NB4 (cell line): ENCODE results near the gene PTPRG.
A peak's percentile ranks its signal among the peaks of the same experiment; 100 is the strongest.

ENCODE experiments used
- DNase-seq: peaks from one replicate; pipeline ENCODE4 v3.0.0; 2010; ENCODE audit warnings: low read depth
- H3K4me3 ChIP-seq: one replicate; pipeline ENCODE4 v1.5.1; 2011; ENCODE audit warnings: mild to moderate bottlenecking, low read depth, low read length, moderate library complexity
- MYC ChIP-seq: IDR thresholded peaks from 2 replicates; pipeline ENCODE4 v1.6.1; 2011; ENCODE audit warnings: low read depth, low read length
- POLR2A ChIP-seq: IDR thresholded peaks from 2 replicates; pipeline ENCODE4 v1.6.1; 2011; ENCODE audit warnings: mild to moderate bottlenecking; ENCODE audit not compliant: insufficient read length; ENCODE audit errors: extremely low read depth
- TF ChIP-seq, protein P1 (sequence below): IDR thresholded peaks from 2 replicates; pipeline ENCODE4 v1.6.1; 2011; ENCODE audit warnings: low read depth, low read length
- TF ChIP-seq, protein P2 (sequence below): IDR thresholded peaks from one replicate; pipeline ENCODE4 v1.5.1; 2012; ENCODE audit warnings: low read depth, low read length

PTPRG gene

DNA sequence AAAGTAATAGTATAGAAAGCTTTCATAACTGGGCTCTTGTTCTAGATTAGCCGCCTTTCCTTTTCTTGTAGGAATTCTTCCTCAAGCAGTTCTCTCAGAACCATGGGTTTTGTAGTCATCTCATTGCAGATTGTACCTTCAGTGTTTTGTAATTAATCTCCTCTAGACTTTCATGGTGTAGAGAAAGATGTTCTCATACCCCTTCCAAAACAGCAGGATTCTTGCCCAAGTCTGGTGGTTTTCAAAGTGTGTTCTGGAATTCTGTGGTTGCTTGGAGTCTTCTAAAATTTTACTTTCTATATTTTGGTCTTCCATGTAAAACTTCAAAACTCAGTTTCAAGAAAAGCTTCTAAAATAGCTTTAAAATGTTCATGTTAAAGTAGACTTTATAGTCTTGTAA lies 293.8 kb downstream of the PTPRG start:
- DNase-seq = no peak
- no peak overlapping the region for H3K4me3 ChIP-seq
- no peak for TF ChIP-seq POLR2A
- TF ChIP-seq, protein P1, sequence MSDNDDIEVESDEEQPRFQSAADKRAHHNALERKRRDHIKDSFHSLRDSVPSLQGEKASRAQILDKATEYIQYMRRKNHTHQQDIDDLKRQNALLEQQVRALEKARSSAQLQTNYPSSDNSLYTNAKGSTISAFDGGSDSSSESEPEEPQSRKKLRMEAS = no peak

DNA sequence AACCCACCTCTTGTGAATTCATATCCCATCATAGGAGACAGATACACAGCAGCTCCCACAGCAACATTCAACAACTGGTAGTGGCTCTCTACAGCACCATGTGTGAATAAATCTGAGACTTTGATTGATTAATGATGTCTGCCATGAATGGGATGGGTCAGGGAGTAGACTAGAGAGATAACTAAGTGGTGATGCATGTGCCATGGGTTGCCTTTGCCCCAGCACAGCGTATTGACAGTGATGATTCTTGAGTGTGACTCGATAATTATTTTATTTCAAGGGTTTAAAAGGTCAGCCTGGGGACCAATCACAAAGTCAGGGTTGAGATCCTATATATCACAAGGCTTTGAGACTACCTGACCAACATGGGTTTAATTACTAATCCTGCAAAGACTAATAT lies 295.9 kb downstream of the PTPRG start:
- TF ChIP-seq, protein P1 = no peak
- no peak for TF ChIP-seq MYC
- TF ChIP-seq POLR2A = no peak
- TF ChIP-seq, protein P2, sequence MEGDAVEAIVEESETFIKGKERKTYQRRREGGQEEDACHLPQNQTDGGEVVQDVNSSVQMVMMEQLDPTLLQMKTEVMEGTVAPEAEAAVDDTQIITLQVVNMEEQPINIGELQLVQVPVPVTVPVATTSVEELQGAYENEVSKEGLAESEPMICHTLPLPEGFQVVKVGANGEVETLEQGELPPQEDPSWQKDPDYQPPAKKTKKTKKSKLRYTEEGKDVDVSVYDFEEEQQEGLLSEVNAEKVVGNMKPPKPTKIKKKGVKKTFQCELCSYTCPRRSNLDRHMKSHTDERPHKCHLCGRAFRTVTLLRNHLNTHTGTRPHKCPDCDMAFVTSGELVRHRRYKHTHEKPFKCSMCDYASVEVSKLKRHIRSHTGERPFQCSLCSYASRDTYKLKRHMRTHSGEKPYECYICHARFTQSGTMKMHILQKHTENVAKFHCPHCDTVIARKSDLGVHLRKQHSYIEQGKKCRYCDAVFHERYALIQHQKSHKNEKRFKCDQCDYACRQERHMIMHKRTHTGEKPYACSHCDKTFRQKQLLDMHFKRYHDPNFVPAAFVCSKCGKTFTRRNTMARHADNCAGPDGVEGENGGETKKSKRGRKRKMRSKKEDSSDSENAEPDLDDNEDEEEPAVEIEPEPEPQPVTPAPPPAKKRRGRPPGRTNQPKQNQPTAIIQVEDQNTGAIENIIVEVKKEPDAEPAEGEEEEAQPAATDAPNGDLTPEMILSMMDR = no peak
- H3K4me3 ChIP-seq = no peak overlapping the region
- no peak for DNase-seq

DNA sequence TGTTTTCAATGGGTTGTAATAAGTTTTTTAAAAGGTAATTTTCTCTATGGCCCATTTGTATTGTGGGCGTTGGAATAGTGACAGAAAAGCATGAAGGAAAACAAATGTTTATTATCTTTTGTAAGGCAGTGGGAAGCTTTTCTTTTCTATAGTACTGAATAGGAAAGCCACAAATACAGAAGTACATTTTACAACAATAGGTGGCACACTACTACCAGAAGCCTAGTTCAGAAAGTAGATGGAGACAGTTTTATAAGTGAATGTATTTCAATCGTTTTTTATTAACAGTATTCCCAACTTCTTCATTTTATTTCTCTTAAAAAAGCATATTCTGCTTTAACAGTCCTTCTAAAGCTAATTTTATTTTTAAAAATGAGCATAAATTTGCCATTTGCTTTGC lies 296.7 kb downstream of the PTPRG start:
- TF ChIP-seq, protein P2 = no peak
- TF ChIP-seq, protein P1 = no peak
- TF ChIP-seq MYC (no peak), POLR2A (no peak)
- DNase-seq = peak; percentile 1
- H3K4me3 ChIP-seq = no peak overlapping the region

DNA sequence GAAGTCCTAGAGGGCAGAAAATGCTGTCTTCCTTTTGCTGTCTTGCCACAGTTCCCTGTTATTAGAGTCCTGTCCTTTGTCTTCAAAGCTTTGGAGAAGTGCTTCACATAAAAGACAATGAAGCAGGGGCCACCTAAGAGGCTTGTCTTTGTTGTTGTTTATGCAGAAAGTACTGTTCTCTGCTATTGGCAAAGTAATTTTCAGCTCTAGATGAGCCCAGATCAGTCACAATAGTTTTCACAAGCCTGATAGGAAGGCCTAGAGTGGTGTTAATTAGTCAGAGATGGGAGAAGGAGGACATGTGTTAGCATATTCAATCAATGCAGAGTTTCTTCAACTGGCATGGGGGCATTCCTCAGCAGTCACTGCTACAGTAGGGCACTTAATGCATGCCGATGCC lies 300.0 kb downstream of the PTPRG start:
- TF ChIP-seq MYC (no peak), POLR2A (no peak)
- TF ChIP-seq, protein P2 = no peak
- TF ChIP-seq, protein P1 = no peak
- no peak overlapping the region for H3K4me3 ChIP-seq
- DNase-seq = no peak

DNA sequence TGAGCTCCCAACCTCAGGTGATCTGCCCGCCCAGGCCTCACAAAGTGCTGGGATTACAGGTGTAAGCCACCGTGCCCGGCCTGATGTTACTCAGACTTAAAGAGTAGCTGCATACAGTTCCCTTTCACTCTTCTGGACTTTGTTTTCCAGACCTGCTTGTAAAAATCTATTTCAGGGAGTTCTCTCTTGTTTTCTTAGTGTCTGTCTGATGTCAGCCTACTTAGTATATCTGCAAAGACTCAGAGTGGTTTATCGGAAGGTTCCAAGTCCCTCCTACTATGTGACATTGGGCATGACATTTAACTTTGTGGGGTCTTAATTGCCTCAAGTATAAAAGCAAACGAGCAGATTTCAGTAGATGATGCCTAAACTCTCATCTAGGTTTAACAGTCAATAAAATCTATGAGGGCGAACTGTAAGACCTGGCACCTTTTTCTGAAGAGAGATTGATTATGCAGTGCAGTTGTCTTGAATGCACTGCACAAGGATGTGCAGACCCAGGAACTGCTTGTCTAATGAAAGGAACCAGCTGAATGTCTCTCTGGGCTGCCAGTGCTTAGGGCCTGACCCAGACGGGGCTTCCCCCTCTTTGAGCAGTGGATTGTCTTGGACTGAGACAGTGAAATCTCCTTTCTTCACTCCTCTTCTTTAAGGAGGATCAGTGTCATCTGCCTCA lies 301.4 kb downstream of the PTPRG start:
- no peak for DNase-seq
- no peak overlapping the region for H3K4me3 ChIP-seq
- TF ChIP-seq, protein P1 = no peak
- TF ChIP-seq MYC (no peak), POLR2A (no peak)
- TF ChIP-seq, protein P2 = no peak

DNA sequence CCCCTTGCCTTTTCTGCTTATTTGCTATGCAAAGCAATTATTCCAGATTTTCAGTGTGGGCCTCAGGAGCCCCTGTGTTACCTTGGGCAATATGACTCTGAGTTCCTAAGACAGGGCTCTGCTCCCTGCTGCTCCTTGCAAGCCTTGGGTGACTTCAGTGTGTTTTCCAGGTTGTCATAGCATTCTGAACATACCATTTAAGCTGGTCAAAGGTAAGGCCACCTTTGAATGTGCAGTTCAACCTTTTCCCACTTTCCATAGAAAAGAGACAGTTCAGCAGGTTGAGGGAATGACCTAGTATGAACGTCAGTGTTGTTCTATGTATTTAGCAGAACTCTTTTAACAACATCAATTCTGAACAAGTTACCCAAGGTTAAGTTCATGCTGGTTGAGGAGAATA lies 302.2 kb downstream of the PTPRG start:
- DNase-seq = no peak
- TF ChIP-seq, protein P1 = no peak
- TF ChIP-seq MYC (no peak), POLR2A (no peak)
- TF ChIP-seq, protein P2 = no peak
- no peak overlapping the region for H3K4me3 ChIP-seq
